Colonic mucosa (tissue), 4 donors: Measurements from ENCODE around the gene ELL. TPM values are rescaled to one million over a fixed set of nuclear protein-coding genes. Genes with fewer than 3 reads are reported as not detected.

Experiments used
- DNase-seq: peaks from one replicate; pipeline ENCODE4 v3.0.0-alpha.2; 2020
- H3K27ac ChIP-seq: fragments of 200-600 bp; one replicate; pipeline ENCODE4 v1.8.0; 2021
- H3K27me3 ChIP-seq: fragments of 200-600 bp; one replicate; pipeline ENCODE4 v1.8.0; 2021
- H3K36me3 ChIP-seq: fragments of 200-600 bp; one replicate; pipeline ENCODE4 v1.8.0; 2021
- H3K4me1 ChIP-seq: fragments of 200-600 bp; one replicate; pipeline ENCODE4 v1.8.0; 2021; ENCODE audit warnings: mild to moderate bottlenecking
- H3K4me3 ChIP-seq: fragments of 200-600 bp; one replicate; pipeline ENCODE4 v1.8.0; 2021
- H3K9ac ChIP-seq, 2 donors: one replicate each; pipeline ENCODE4 v1.7.0; 2013; ENCODE audit warnings: control low read depth in 2 of 2, low read depth in 2 of 2, low read length in 2 of 2
- H3K9me3 ChIP-seq: fragments of 200-600 bp; one replicate; pipeline ENCODE4 v1.8.0; 2021
- CTCF ChIP-seq: fragments of 200-600 bp; IDR thresholded peaks from one replicate; pipeline ENCODE4 v1.8.0; 2022; ENCODE audit warnings: antibody characterized with exemption, mild to moderate bottlenecking
- intact Hi-C: fragments of 100-400 bp; cut with DNase I; formaldehyde crosslinking; loops from one replicate; pipeline ENCODE4 v1.14.1; 2022
- total RNA-seq, 2 donors: library from RNA; stranded (reverse); fragmentation: NEBNext Ultra II Directional in 1 of 2; extraction: Animal tissue kit (Norgen Biotek cat#: 25700) in 1 of 2; gene quantifications; one replicate each; pipeline ENCODE4 v1.2.1, GENCODE V29; 2021
- donor health status: healthy.
- donor health status: DM: no; HTN: no; CAD: no.
- donor health status: DM: no; HTN: no; CAD: no.

Gene ELL
- total RNA-seq, 2 donors from 2014 or later = 16.3 to 18.6 TPM

DNA sequence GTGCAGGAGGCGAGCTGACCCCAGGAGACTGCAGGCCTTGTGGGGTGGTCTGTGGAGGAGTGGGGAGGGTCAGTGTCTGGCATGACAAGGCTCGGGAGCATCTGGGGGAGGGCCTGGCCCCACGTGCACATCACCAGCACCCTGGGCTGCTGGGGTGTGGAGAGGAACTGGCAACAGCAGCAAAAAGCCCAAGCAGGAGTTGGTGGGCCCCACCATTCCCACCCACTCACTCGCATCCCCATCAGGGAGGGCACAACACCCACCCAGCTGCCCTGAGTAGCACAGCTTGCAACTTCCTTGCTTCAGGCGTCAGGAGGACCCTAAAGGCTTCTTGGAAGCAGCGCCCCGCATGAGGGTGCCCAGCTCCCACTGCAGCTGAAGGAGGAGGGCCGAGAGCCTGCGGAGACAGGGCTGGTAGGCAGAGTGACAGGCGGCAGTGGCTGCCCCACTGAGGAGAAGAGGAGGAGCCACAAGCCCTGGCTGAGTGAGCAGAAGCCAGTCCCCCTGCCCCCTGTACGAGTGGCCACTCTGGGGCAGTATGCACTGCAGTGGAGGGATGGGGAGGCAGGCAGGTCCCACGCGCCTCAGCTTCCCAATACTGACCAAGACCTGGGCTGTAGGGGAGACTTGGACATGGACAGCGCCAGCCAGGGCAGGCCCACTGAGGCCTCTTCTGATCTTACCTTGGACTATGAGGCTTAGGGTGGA, 26.5 kb downstream of the ELL start:
- Histone ChIP-seq H3K27ac (peak overlapping the region; percentile 25), H3K4me3 (no peak overlapping the region), H3K4me1 (peaks cover 25% of the 10 kb centered on the region), H3K9ac (peak overlapping the region; percentile 0 to 37), H3K9me3 (no peaks in the 10 kb centered on the region), H3K36me3 (no peaks in the 10 kb centered on the region), H3K27me3 (no peaks in the 10 kb centered on the region)
- TF ChIP-seq CTCF = no peak
- intact Hi-C loops = no loop called here
- no peak for DNase-seq

GRCh38 chr19:18494267-18494607, 27.6 kb downstream of the ELL start:
- no peak for DNase-seq
- H3K36me3 ChIP-seq = no peaks in the 10 kb centered on the region
- TF ChIP-seq CTCF = no peak
- H3K4me1 ChIP-seq = peaks cover 25% of the 10 kb centered on the region
- no peak overlapping the region for H3K9ac ChIP-seq
- no peak overlapping the region for H3K4me3 ChIP-seq
- no peaks in the 10 kb centered on the region for H3K9me3 ChIP-seq
- no peaks in the 10 kb centered on the region for H3K27me3 ChIP-seq
- intact Hi-C loops = no loop called here
- peak overlapping the region; percentile 25 for H3K27ac ChIP-seq

DNA sequence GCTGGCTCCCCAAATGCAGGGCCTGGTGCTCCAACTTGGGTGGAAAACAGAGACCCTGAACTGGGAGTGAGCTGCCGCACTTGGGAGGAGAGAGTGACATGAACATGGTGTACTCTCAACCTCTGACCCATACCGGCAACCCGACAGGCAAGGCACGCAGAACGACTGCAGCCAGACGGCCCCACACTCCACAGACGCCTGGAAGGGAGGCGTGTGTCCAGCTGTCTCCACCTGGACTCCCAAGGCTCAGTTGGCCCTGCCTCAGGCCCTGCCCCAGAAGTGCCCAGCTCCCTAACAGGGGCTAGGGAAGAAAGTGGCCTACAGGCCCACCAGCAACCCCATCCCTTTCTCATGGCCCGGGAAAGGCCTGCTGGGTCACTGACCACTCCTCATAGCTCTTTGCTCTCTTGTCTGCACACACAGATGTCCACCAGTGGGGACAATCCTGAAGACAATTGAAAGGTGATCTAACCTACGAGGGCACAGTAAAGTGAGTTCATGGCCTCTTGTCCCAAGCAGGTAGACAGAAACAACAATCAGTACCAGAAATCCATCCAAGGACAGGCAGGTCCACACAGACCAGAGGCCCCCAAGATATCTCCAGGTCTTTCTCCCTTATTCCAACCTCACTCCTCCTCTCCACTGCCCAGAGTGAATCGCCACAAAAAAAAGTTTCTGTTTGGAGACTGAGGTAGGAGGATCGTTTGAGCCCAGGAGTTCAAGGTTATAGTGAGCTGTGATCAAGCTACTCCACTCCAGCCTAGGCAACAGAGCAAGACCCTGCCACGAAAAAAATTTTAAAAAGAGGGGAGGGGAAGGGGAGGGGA, 28.2 kb downstream of the ELL start:
- no peak overlapping the region for H3K4me3 ChIP-seq
- intact Hi-C loops = no loop called here
- H3K27ac ChIP-seq = peak overlapping the region; percentile 25
- H3K4me1 ChIP-seq = peaks cover 25% of the 10 kb centered on the region
- no peak for TF ChIP-seq CTCF
- no peaks in the 10 kb centered on the region for H3K36me3 ChIP-seq
- H3K9me3 ChIP-seq = no peaks in the 10 kb centered on the region
- H3K9ac ChIP-seq = peak overlapping the region in 1 of 2 donors; percentile 60
- DNase-seq = no peak
- H3K27me3 ChIP-seq = no peaks in the 10 kb centered on the region

DNA sequence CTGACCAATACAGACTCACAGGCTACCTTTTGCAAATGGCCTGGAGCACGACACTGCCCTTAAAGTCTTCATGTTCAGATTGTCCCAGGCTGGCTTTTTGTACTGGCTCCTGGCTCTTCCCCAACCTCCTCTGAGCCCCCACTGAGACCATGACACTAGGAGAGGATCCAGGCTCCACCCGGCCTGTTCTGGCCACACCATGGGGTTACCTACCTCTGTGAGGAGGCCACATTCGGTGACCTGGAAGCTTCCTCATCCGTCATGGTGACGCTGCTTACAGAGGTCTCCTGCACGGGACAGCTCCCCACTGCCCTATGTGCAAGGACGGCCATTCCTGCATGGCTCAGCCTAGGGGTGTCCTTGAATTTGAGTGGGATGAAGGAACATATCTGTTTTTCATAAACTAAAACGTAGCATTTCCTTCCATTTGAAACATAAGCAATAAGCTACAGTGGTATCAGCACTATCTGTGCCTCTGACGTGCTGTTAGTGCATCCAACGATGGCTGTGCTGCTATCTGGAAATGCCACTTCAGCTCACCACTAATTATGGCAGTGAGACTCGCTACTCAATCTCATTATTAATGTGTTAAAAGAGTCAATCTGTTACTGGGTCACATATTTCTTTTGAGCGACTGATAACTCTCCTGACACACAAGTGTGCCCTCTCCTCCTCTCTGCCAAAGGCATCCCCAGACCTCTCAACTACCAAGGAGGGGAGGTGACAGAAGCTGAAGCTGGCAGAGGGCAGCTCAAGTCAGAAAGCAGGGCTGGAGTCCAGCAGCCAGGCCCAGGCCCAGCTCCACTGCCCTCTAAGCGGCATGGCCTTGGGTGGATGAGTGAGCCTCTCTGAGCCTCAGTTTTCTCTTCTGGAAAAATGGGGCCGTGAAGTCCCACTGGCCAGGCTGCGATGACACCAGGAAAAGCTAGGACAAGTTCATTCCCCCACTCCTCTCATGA, 29.6 kb downstream of the ELL start:
- TF ChIP-seq CTCF = no peak
- Histone ChIP-seq H3K36me3 (no peaks in the 10 kb centered on the region), H3K4me1 (peaks cover 30% of the 10 kb centered on the region), H3K9me3 (no peaks in the 10 kb centered on the region), H3K9ac (no peak overlapping the region), H3K27ac (no peak overlapping the region), H3K4me3 (no peak overlapping the region), H3K27me3 (no peaks in the 10 kb centered on the region)
- intact Hi-C loops = no loop called here
- DNase-seq = no peak

GRCh38 chr19:18490728-18491127, 31.1 kb downstream of the ELL start:
- Histone ChIP-seq H3K9ac (no peak overlapping the region), H3K4me1 (peaks cover 28% of the 10 kb centered on the region), H3K4me3 (no peak overlapping the region), H3K36me3 (no peaks in the 10 kb centered on the region), H3K27me3 (no peaks in the 10 kb centered on the region), H3K27ac (no peak overlapping the region), H3K9me3 (no peaks in the 10 kb centered on the region)
- TF ChIP-seq CTCF = no peak
- no peak for DNase-seq
- intact Hi-C loops = no loop called here
